WTC11 (cell line): ENCODE data around the gene VEPH1. TPM values are rescaled to one million over a fixed set of nuclear protein-coding genes. Genes with fewer than 3 reads are reported as not detected.

Experiments
- ATAC-seq: fragments of 200-7000 bp; cut with Tn5 transposase; 2 replicates; pipeline ENCODE4 v1.10.0; 2021; ENCODE audit warnings: mild to moderate bottlenecking, moderate library complexity
- CTCF ChIA-PET: fragments of 300-600 bp; sonication (Branson Sonifier 250); formaldehyde crosslinking; loops from one replicate; lab custom pipeline; 2021; ENCODE audit warnings: antibody characterized with exemption; lab: Charles Lee
- POLR2A ChIA-PET: fragments of 350-600 bp; sonication (Branson Sonifier 250); formaldehyde crosslinking; loops from one replicate; lab custom pipeline; 2021; ENCODE audit warnings: antibody characterized with exemption; lab: Charles Lee
- DNase-seq: peaks from one replicate; pipeline ENCODE4 v3.0.0; 2021; ENCODE audit warnings: low spot score
- H3K27ac Mint-ChIP-seq: 2 replicates; pipeline ENCODE4 v1.8.0; 2021; ENCODE audit warnings: mixed read lengths
- H3K27me3 Mint-ChIP-seq: 2 replicates; pipeline ENCODE4 v1.8.0; 2021; ENCODE audit warnings: low read depth, mild to moderate bottlenecking, moderate library complexity, mixed read lengths
- H3K36me3 Mint-ChIP-seq: 2 replicates; pipeline ENCODE4 v1.8.0; 2021; ENCODE audit warnings: mixed read lengths
- H3K4me1 Mint-ChIP-seq: 2 replicates; pipeline ENCODE4 v1.8.0; 2022; ENCODE audit warnings: mixed read lengths
- H3K4me3 Mint-ChIP-seq: 2 replicates; pipeline ENCODE4 v1.8.0; 2021; ENCODE audit warnings: mild to moderate bottlenecking, moderate library complexity, mixed read lengths
- H3K9me3 Mint-ChIP-seq: 2 replicates; pipeline ENCODE4 v1.8.0; 2021; ENCODE audit warnings: mixed read lengths
- ARID4B ChIP-seq: sonication (generic); formaldehyde crosslinking; IDR thresholded peaks from 2 replicates; pipeline ENCODE4 v1.8.0; 2023; ENCODE audit warnings: missing genetic modification reagents, mild to moderate bottlenecking, borderline replicate concordance
- ATF3 ChIP-seq: sonication (generic); formaldehyde crosslinking; conservative IDR thresholded peaks from 2 replicates; pipeline ENCODE4 v1.8.1; 2022; ENCODE audit warnings: mild to moderate bottlenecking, missing genetic modification reagents
- E2F4 ChIP-seq: sonication (generic); formaldehyde crosslinking; IDR thresholded peaks from 2 replicates; pipeline ENCODE4 v1.8.1; 2022; ENCODE audit warnings: low read depth, mild to moderate bottlenecking, moderate library complexity, missing genetic modification reagents, borderline replicate concordance
- GABPB1 ChIP-seq: sonication (generic); formaldehyde crosslinking; IDR thresholded peaks from 2 replicates; pipeline ENCODE4 v1.8.1; 2023; ENCODE audit warnings: mild to moderate bottlenecking, missing genetic modification reagents
- GRHL2 ChIP-seq: fragments of 250-450 bp; sonication (Bioruptor Pico); IDR thresholded peaks from 2 replicates; pipeline ENCODE4 v1.8.0; 2022; ENCODE audit warnings: mild to moderate bottlenecking, moderate library complexity; ENCODE audit not compliant: insufficient replicate concordance, severe bottlenecking
- JAZF1 ChIP-seq: fragments of 250-450 bp; sonication (Bioruptor Pico); IDR thresholded peaks from 2 replicates; pipeline ENCODE4 v1.9.0; 2021; ENCODE audit warnings: moderate library complexity, mild to moderate bottlenecking, inconsistent platforms
- NFATC4 ChIP-seq: fragments of 250-450 bp; sonication (Bioruptor Pico); IDR thresholded peaks from 2 replicates; pipeline ENCODE4 v1.9.0; 2021; ENCODE audit warnings: mild to moderate bottlenecking
- NR1H2 ChIP-seq: sonication (generic); formaldehyde crosslinking; IDR thresholded peaks from 2 replicates; pipeline ENCODE4 v1.9.0; 2021; ENCODE audit warnings: mild to moderate bottlenecking, moderate library complexity, missing genetic modification reagents
- SMAD3 ChIP-seq: sonication (generic); formaldehyde crosslinking; IDR thresholded peaks from 2 replicates; pipeline ENCODE4 v1.8.0; 2022; ENCODE audit warnings: missing genetic modification reagents, mild to moderate bottlenecking, borderline replicate concordance
- TEAD4 ChIP-seq: sonication (generic); formaldehyde crosslinking; IDR thresholded peaks from 2 replicates; pipeline ENCODE4 v1.8.0; 2022; ENCODE audit warnings: mild to moderate bottlenecking, missing genetic modification reagents
- ZBTB43 ChIP-seq: sonication (generic); formaldehyde crosslinking; IDR thresholded peaks from 2 replicates; pipeline ENCODE4 v1.8.1; 2023; ENCODE audit warnings: mild to moderate bottlenecking, missing genetic modification reagents
- ZNF423 ChIP-seq: fragments of 250-450 bp; sonication (Bioruptor Pico); IDR thresholded peaks from 2 replicates; pipeline ENCODE4 v2.1.2; 2022; ENCODE audit warnings: mild to moderate bottlenecking, moderate library complexity
- ZNF425 ChIP-seq: fragments of 250-450 bp; sonication (Bioruptor Pico); conservative IDR thresholded peaks from 2 replicates; pipeline ENCODE4 v1.9.0; 2021; ENCODE audit warnings: mild to moderate bottlenecking
- ZSCAN18 ChIP-seq: fragments of 250-450 bp; sonication (Bioruptor Pico); IDR thresholded peaks from 2 replicates; pipeline ENCODE4 v2.1.2; 2022; ENCODE audit warnings: mild to moderate bottlenecking, moderate library complexity
- total RNA-seq: library from RNA; stranded (reverse); gene quantifications from 3 replicates; pipeline ENCODE4 v1.2.3, GENCODE V29; 2021

Gene VEPH1
- total RNA-seq, 1 experiment from 2014 or later, result 10.8 TPM

- POLR2A ChIA-PET, result no interaction called here
- H3K4me3 Mint-ChIP-seq, result no peak overlapping the region
Measured at GRCh38 chr3:157530637-157531300, 27.6 kb upstream of the VEPH1 start.

GRCh38 chr3:157529751-157530150 lies 26.5 kb upstream of the VEPH1 start:
- Mint-ChIP-seq H3K4me3 (no peak overlapping the region), H3K4me1 (no peaks in the 10 kb centered on the region), H3K36me3 (no peaks in the 10 kb centered on the region), H3K27me3 (no peaks in the 10 kb centered on the region), H3K9me3 (no peaks in the 10 kb centered on the region), H3K27ac (no peak overlapping the region)
- no peak for DNase-seq
- ChIA-PET POLR2A (no interaction called here), CTCF (no interaction called here)
- ATAC-seq, result no peak
- TF ChIP-seq NR1H2 (CRISPR knock-in tag) (no peak), GRHL2 (CRISPR knock-in tag) (no peak), JAZF1 (no peak), ARID4B (CRISPR knock-in tag) (no peak), ATF3 (no peak), NFATC4 (CRISPR knock-in tag) (no peak), GABPB1 (no peak)

More at GRCh38 chr3:157530637-157531300, 27.6 kb upstream of the VEPH1 start:
- Mint-ChIP-seq H3K27ac (no peak overlapping the region), H3K4me1 (no peaks in the 10 kb centered on the region), H3K36me3 (no peaks in the 10 kb centered on the region), H3K27me3 (no peaks in the 10 kb centered on the region), H3K9me3 (0 out of 2 replicates have a peak, but pooled peaks cover 2% of the 10 kb centered on the region)
- CTCF ChIA-PET, result interaction anchor here (1.3 to 4.1 kb wide), 4 partner anchors 13 to 76 kb away, joined by 3 to 132 read pairs (median 49); no protein-coding TSS in a partner anchor
- ATAC-seq (no peak), DNase-seq (no peak)
- TF ChIP-seq ZNF425 (no peak), ZBTB43 (CRISPR knock-in tag) (no peak), SMAD3 (CRISPR knock-in tag) (no peak), ZNF423 (CRISPR knock-in tag) (no peak), E2F4 (CRISPR knock-in tag) (no peak), TEAD4 (CRISPR knock-in tag) (no peak), ZSCAN18 (no peak), JAZF1 (no peak)
